ENCODE data around the gene TMEM14A. TPM values are rescaled to one million over a fixed set of nuclear protein-coding genes. Genes with fewer than 3 reads are reported as not detected.
"Not testable (repeated sequence)": the region's sequence is repeated elsewhere in the genome, so short reads cannot be mapped to it uniquely, and the experiment has no call there.

TMEM14A gene
- total RNA-seq, 1 donor from 2014 or later = 69.5 TPM

DNA sequence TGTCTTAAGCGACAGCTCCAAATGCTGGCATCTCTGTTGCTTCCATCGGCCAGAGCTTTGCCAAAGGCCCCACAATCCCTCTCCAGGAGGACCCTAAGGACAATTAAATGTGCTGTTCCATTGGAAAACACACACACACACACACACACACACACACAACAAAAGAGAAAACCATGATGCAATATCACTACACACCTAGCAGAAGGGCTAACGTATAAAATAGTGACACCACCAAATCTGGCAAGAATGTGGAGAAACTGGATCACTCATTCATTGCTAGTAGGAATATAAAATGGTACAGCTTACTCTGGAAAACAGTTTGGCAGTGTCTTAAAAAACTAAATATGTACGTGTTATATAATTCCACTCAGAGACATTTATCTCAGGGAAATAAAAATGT, 13.0 kb upstream of the TMEM14A start:
- DNase-seq (ENCODE audit: low read depth) = no peak

DNA sequence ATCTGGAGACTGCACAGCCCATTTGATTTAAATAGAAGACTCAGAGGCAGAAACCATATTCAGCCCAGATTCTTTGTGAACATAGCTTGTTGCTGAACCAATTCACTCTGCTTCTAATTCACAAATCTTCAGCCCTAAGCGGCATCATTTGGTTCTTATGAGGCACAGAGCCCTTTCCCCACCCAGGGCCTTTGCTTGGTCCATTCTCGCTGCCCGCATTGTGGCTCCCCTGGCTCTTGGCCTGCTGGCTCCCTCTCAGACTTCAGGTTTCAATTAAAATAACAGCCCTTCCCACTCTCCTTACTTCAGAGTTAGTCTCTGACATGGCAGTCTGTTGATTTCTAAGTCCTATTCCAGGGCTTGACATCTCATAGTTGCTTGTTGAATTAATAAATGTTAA, 9.4 kb upstream of the TMEM14A start:
- DNase-seq (ENCODE audit: low read depth) = no peak

DNA sequence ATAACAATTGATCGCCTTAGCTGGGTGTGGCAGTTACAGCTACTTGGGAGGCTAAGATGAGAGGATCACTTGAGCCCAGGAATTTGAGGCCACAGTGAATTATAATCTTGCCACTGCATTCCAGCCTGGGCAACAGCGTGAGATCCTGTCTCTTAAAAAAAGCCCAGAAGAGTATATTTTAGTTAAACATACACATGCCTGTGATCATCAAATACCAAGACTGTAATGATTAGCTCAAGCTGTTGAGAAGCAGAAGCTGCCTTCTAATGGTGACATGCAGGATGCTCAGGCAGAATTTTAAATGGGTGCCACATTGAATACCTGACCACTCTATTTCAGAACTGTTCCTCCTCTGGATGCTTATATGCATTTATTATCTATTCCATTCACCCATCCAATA, 8.9 kb upstream of the TMEM14A start:
- DNase-seq (ENCODE audit: low read depth) = peak; percentile 49

DNA sequence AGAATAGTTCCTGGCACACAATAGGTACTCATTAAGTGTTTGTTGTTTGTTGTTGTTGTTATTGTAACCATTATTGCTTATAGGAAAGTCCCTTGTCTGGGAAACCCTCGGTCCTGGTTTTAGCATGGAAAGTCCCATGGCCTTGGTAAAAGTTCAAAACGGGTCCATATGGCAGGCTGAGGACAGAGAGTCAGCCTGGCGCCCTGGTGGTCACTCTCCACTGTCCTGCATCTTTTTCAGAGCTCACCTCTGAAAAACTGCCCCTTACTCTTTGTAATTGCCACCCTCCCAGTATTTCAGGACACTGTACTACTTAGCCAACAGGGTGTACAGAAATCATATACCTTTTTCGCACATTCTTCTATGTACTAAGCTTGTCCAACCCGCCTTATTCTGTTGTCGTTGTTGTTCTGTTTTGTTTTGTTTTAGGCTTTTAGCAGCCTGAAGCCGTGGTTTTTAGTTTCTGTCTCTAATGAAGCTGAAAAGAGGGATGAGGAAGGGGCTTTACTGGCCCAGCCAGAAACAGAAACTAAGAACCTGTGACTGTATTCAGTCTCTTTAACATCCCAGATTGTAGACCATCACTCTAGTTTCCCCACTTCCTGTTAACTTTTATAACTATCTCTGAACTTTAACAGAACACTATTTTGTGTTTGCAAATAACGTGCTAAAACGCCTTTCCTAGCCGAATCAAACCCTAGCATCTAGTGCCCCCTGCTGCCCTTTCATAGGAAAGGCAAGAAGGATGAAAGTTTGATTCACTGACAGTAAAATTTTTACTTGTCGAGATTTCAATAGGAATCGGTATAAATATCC, 7.6 kb upstream of the TMEM14A start:
- DNase-seq (ENCODE audit: low read depth) = peak; percentile 64

DNA sequence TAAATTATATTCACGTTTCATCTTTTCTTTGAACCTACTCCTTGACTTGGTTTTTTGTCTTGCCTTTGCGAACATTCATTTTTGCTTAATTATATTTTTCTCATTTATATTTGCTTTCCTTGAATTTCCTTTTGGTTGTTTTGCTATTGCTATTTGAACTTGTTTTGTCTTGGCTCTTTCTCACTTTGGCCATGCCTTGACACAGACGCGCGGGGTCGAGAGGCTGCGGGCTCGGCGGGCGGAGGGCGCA, 7.1 kb upstream of the TMEM14A start:
- no peak for DNase-seq (ENCODE audit: low read depth)

DNA sequence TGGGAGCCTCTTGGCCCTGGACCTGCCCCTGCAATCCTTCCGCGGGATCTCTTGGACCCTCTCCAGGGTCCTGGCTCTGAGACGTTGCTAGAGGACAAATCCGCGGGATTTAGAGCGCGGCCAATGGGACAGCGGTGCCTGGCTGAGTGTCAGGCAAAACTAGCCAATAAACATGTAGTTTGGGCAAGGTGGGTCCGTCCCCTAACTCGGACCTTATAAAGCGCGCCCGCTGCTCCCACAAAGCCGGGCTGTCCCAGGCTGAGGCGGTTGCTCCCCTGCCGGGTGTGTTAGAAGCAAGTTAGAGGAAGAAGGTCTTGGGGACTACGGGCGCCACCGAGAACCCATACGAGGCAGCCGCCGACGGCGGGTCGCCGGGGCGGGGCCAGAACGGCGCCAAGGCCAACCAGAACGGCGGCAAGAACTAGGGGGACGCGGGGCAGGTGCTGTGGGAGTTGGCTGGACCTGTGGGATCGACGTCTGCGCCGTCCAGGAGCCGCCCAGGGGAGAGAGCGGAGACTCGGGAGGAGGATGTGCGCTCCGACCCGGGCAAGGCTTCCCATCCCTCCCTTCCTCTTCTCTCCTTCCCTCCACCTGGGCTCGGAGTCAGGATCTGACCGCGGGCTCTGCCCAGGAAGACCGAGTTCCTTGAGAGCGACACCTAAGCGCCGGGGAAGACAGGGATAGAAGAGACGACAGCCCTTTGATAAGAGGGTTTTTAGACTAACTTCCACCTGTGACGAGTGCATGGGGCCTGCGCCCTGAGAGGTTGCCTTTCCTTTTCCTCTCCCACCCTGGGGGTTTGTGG, 6.5 kb upstream of the TMEM14A start:
- DNase-seq (ENCODE audit: low read depth) = peak; percentile 87

DNA sequence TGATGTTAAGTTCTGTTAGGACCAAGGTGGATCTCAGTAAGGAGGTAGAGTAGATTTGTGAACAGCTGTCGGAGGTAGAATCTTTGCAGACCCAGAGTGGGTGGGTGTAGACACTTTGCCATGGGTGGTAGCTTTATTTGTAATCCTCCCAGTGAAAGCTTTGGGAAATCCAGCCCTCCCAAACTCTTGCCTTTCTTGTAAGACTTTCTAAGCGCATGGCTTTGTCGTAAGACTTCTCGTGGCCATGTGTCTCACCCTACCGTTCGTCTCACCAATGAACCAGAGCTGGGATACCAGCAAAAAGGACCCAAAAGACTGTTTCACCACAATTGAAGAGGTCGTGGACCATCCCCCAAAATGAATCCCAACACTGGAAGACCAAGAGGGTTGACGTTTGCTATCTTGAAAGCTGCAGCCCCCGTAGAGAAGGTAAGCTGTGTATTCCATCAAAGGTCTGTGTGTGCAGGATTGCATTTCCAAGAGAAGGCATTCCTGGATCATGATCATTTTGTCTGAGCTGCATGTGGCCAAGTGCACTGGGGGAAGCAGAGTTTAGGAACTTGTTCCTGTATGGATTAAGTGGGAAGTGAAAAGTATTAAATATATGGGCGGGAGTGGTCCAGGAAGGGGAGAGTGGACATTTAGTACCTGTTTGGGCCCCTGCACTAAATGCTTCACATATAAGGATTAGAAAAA, 5.8 kb upstream of the TMEM14A start:
- no peak for DNase-seq (ENCODE audit: low read depth)

DNA sequence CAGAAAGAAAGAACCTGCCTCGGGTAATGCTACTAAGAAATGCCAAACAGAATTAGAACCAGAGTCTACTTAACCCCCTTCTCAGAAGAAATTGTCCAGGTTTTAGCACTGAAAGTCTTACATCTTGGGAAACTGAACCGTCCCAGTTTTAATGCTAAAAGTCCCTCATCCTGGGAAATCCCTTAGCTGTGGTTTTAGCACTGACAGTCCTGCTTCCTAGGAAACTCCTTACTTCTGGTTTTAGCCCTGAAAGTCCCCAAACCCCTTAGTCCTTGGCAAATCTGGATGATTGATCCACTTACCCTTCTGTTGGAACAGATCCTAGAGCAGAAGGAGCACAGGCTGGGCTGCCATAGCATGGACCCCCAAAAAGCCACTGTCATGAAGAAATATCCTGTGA, 4.8 kb upstream of the TMEM14A start:
- no peak for DNase-seq (ENCODE audit: low read depth)

DNA sequence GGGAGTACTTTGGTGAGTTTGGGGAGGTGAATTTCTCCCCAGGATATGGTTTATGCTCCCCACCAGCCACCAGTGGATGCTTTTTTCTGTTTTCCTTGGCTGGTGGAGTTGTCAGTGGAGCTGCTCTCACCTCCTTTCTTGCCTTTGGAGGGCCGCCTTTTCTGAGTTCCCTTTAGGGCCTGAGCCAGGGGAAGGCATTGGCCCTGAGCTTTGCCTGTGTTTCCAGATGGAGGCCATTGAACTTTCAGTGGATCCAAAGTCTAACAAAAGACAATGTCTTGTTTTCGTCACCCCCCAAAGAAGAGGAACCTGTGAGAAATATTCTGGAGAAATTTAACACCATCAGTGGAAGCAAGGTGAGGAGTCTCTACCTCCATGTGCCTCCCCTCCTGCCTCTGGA, 4.4 kb upstream of the TMEM14A start:
- no peak for DNase-seq (ENCODE audit: low read depth)

DNA sequence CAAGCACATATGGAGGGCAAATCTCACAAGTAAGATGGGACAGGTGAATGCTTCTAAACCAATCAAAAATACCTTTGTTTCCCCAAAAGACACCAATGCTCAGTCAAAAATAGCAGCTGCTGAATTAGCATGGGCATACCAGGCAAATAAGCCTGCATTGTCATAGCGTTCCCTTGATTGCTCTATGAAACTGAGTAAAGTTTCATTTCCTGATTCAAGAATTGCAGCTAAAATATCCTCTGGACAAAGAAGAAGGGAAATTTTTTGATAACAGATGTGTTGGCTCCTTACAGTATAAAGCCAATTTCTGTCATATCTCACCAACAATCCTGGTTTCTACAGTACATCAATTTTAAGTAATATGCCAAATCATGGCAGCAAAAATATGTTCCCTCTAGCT, 3.3 kb upstream of the TMEM14A start:
- DNase-seq (ENCODE audit: low read depth) = no peak

DNA sequence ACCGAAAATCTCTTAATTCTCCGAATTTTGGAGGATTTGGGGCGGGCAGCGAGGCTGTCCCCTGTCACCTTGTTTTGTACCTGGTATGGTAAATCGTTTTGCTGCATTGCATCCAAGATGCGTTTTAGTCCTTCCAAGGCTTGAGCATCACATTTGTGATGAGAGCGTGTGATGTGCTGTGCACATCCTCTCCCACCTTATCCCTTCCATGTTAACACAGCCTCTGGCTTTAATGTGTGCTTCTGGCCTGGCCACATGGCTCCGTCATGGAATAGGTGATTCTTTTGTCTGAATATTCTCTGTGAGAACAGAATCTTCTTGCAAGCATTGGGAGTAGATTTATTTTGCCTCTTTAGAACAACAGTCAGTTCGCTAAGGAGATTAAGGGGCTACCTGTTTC, 763 bp downstream of the TMEM14A start:
- DNase-seq (ENCODE audit: low read depth) = no peak

DNA sequence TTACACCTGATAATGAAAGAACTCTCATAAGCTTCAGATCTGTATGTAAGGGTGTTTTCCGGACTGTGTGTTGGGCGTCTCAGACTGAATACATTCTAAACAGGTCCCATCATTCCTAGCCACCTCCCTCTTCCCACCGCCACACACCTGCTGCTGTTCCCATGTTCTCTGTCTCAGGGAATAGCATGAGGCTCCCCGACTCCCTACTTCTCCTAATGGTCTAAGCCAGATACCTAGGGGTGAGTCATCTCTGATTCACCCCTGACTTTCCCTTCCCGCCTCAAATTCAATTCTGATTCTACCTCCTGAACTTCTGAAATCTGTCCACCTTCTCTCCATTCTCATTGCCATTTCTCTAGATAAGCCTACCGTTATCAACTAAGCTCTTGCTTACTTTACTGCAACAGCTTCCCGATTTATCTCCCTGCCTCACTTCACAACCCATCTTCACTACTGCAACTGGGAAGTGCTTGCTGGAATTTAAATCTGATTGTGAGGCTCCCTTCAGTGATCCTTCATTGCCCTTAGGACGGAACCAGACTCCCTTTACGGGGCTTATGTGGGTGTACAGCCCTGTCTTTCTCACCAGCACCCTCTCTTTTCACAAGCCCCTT, 1.6 kb downstream of the TMEM14A start:
- DNase-seq (ENCODE audit: low read depth) = peak; percentile 56

DNA sequence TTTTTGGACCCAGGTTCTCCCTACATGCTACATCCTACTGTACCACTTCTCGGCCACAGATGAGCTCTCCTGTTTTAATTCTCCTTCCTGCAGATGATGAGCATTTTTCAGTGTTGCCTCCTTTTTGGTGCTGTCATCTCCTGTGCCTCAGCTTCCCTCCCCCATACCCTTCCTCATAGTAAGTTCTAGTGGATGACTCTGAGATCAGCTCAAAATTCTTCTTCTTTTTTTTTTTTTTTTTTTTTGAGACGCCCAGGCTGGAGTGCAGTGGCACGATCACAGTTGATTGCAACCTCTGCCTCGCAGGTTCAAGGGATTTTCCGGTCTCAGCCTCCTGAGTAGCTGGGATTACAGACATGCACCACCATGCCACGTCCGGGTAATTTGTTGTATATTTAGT, 3.8 kb downstream of the TMEM14A start:
- no peak for DNase-seq (ENCODE audit: low read depth)

DNA sequence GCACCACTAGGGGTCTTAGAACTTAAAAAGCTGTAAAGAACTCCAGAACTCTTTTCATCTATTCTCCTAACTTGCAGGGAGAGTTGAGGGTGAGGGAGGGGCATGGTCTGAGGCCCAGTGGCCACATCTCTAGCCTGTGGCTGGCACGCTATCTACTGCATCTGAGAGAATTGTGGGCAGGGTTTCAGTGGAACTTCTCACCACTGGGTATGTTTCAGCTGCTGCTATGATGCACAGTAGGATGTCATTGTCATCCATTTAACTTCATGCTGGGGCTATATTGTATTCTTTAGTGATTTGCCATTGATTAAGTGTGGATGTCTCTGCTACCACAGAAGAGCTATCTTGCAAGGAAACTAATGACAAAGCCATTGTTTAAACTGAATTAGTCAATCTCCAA, 4.5 kb downstream of the TMEM14A start:
- no peak for DNase-seq (ENCODE audit: low read depth)

DNA sequence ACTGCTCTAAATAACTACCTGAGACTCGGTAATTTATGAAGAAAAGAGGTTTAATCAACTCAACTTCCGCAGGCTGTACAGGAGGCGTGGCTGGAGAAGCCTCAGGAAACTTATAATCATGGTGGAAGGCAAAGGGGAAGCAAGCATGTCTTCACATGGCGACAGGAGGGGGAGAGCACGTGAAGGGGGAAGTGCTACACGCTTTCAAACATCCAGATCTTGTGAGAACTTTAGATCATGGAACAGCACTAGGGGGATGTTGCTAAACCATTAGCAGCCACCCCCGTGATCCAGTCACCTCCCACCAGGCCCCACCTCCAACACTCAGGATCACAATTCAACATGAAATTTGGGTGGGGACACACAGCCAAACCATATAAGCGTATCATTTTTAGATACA, 5.7 kb downstream of the TMEM14A start:
- DNase-seq (ENCODE audit: low read depth) = not testable (repeated sequence)

DNA sequence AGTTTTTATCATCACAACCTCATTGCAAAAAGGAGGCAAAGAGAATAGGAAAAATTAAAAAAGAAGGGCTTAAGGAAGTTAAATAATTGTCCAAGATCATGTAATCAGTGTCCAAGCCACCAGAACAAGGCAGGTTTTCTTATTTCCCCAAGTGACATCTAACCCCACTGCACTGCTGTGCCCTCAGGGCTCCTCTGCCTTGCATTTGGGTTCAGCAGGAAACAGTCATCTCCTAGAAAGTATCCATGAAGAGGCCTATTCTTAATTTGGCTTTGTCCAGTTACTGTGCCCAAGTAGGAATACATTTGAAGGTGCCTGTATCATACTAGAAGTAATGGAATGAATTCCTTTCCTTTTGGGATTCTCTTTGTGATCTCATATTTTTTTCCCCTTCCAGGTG, 10.5 kb downstream of the TMEM14A start:
- DNase-seq (ENCODE audit: low read depth) = no peak

DNA sequence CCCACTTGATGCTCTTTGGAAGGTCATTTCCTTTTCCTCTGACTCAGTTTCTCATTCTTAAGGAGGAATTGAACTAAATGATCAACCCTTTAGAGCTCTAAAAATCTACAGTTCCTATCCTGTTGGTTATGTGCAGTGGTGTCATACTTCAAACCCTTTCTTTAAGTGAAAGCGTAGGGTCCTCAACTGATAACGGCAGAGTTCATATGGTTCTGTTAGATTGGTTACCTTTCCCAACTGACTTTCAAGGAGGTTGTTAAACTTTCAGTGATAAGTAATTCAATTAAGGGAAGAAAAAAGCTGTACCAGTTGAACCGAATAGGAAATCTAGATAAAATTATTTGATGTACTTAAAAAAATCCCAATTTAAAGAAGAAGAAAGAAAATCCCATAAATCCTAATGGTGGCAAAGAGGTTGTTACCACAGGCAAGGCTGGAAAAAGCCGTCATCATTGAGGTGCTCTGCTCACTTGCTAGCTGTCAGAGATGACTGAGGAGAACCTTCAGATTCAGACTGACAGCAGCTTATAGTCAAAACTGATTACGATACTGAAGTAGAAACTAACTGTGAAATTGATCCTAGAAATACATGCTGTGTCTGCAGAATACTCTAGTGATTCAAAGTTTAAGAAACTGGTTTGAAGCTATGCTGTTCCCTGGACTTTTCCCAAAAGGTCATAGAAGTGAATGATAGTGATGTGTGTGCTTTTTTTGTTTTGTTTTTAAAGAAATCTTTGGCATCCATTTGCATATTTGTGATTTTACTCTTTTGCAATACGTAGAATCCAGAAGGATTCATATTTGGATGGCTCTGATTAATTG, 16.2 kb downstream of the TMEM14A start:
- no peak for DNase-seq (ENCODE audit: low read depth)

DNA sequence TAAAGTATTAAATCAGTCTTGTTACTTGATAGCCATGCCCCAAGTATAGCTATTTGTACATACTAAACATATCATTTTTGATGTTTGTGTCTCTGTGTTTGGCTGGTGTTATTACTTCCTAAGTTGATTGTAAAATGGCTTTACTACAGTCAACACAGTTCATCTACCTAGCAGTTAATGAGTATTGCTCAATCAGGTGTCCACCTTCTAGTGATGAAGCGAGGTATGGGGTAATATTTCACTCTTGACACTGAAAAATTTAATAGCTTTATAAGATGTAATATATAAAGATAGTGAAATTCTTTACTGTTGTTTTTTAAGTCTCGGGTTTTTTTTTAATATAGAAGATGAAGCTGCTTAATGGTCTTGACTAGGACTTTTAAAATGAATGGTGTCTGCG, 18.9 kb downstream of the TMEM14A start:
- DNase-seq (ENCODE audit: low read depth) = no peak

DNA sequence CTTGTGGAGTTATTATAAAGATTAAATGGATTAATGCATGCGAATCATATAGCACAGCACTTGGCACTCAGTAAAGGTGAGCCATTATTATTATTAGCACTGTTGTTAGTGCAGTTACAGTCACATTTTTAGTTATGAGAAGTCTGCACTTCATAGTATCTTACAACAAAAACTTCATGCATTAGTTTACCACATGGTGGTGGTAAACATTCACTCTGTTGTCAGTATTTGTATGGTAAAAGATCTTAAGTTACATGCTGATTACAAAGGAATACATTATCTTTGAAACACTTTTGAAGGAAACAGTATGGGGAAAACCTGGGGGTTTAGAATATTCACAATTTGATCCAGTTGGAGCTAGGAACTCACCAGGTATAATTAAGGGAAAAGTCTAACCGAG, 20.8 kb downstream of the TMEM14A start:
- DNase-seq (ENCODE audit: low read depth) = peak; percentile 29

DNA sequence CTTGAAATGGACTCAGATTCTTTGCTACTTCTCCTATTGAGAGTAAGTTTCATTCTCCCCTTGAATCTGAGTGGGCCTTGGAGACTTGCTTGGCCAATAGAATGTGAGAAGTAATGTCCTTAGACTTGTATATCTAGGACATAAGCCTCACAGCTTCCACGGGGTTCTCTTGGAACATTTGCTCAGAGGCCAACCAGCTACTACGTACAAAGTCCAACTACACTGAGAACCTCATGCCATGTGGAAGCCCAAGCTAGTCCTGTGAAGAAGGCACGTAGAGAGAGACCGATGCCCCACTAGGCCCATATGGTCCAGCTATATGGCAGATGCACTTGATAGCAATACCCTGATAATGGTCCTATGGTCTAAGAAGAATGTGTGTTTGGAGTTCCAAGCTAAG, 22.9 kb downstream of the TMEM14A start:
- no peak for DNase-seq (ENCODE audit: low read depth)

DNA sequence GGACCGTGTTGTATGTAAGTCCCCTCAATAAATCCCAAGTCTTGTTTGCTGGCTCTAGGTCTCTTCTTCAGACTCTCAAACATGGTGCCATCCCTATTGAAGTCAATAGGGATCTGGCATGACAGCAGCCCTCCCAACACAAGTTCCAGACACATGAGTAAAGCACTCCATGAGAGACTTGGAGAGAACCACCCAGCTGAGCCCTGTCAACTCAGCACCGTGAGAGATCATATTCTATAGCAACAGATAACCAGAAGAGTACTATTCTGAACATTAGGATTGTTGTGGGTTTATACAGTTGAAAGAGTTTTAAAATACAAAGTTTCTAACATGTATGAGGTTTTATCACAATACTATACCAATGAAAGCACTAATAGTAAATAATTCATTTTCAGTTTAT, 23.5 kb downstream of the TMEM14A start:
- no peak for DNase-seq (ENCODE audit: low read depth)

DNA sequence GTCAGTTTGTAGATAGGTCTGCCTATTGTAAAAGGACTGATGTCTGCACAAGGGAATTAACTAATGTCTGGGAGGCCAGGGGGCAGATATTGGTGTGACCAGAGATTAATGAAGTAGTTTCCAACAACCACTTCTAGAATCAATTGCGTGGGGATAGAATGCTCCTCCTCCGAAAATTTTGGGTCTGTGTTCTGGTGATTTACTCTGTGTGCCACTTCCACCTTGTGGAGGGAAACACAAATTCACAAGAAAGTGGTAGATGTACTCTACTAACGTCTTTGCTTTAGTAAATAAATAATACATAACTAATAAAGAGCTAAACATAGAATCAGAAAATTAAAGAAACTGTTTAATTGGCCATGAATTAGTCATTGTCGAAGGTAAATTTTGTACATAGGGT, 25.5 kb downstream of the TMEM14A start:
- DNase-seq (ENCODE audit: low read depth) = no peak
